GM12892 (cell line): Measurements from ENCODE around the gene PMEPA1.

Experiments used
- POLR2A ChIP-seq: IDR thresholded peaks from 2 replicates; pipeline ENCODE4 v1.6.1; 2011; ENCODE audit warnings: low read depth, low read length, control low read depth
- TAF1 ChIP-seq: IDR thresholded peaks from 2 replicates; pipeline ENCODE4 v1.6.1; 2011; ENCODE audit warnings: low read depth, mild to moderate bottlenecking, control low read depth, low read length, borderline replicate concordance

- no peak for TF ChIP-seq TAF1
- TF ChIP-seq POLR2A = no peak
Observed at GRCh38 chr20:57612436-57612835, 97.4 kb downstream of the PMEPA1 start.
